GM18951 (cell line): ENCODE measurements around the gene NT5M.

ENCODE experiments used
- POLR2A ChIP-seq: IDR thresholded peaks from 4 replicates; pipeline ENCODE4 v1.6.1; 2011; ENCODE audit warnings: mild to moderate bottlenecking; ENCODE audit not compliant: insufficient read length, insufficient read depth; ENCODE audit errors: extremely low read depth
- in situ Hi-C: fragments of 300-500 bp; cut with MboI; formaldehyde crosslinking; loops from one replicate; pipeline ENCODE4 v1.12.0; 2022; ENCODE audit warnings: low sequenced_read_pairs, mixed read lengths, inconsistent platforms; ENCODE audit not compliant: unreplicated experiment

Gene NT5M

GRCh38 chr17:17358060-17358751, 55.0 kb downstream of the NT5M start:
- in situ Hi-C loops = loop anchor here (10.0 kb wide), 1 partner anchor 77 kb away; no protein-coding TSS in a partner anchor

GRCh38 chr17:17358866-17359265, 55.7 kb downstream of the NT5M start:
- TF ChIP-seq POLR2A = no peak
- in situ Hi-C loops = loop anchor here (10.0 kb wide), 1 partner anchor 76 kb away; no protein-coding TSS in a partner anchor

More at GRCh38 chr17:17358060-17358751, 55.0 kb downstream of the NT5M start:
- no peak for TF ChIP-seq POLR2A

- in situ Hi-C loops = loop anchor here (10.0 kb wide), 1 partner anchor 76 kb away; no protein-coding TSS in a partner anchor
Observed at GRCh38 chr17:17359271-17359670, 56.1 kb downstream of the NT5M start.

GRCh38 chr17:17360087-17360730, 57.0 kb downstream of the NT5M start:
- in situ Hi-C loops = no loop called here
- TF ChIP-seq POLR2A = no peak

More at GRCh38 chr17:17359271-17359670, 56.1 kb downstream of the NT5M start:
- no peak for TF ChIP-seq POLR2A

GRCh38 chr17:17361543-17361866, 58.3 kb downstream of the NT5M start:
- in situ Hi-C loops = no loop called here
- TF ChIP-seq POLR2A = no peak

GRCh38 chr17:17361867-17362539, 58.8 kb downstream of the NT5M start:
- in situ Hi-C loops = no loop called here
- no peak for TF ChIP-seq POLR2A

- in situ Hi-C loops = no loop called here
- no peak for TF ChIP-seq POLR2A
Observed at GRCh38 chr17:17362540-17362930, 59.4 kb downstream of the NT5M start.

GRCh38 chr17:17363638-17364337, 60.6 kb downstream of the NT5M start:
- in situ Hi-C loops = no loop called here
- no peak for TF ChIP-seq POLR2A

- in situ Hi-C loops = no loop called here
- no peak for TF ChIP-seq POLR2A
Observed at GRCh38 chr17:17364338-17364667, 61.1 kb downstream of the NT5M start.

GRCh38 chr17:17365476-17366110, 62.4 kb downstream of the NT5M start:
- no peak for TF ChIP-seq POLR2A
- in situ Hi-C loops = loop anchor here (5.0 kb wide), 1 partner anchor 277 kb away; no protein-coding TSS in a partner anchor

GRCh38 chr17:17366235-17366634, 63.1 kb downstream of the NT5M start:
- in situ Hi-C loops = loop anchor here (5.0 kb wide), 1 partner anchor 276 kb away; no protein-coding TSS in a partner anchor
- no peak for TF ChIP-seq POLR2A

- TF ChIP-seq POLR2A = no peak
- in situ Hi-C loops = loop anchor here (5.0 kb wide), 1 partner anchor 275 kb away; no protein-coding TSS in a partner anchor
Observed at GRCh38 chr17:17366941-17367875, 64.0 kb downstream of the NT5M start.
